Suprapubic skin (tissue), 4 donors: ENCODE results near the gene DALRD3. TPM values are rescaled to one million over a fixed set of nuclear protein-coding genes. Genes with fewer than 3 reads are reported as not detected.

Experiments used
- DNase-seq, 2 donors: peaks; one replicate each; pipeline ENCODE4 v3.0.0-alpha.2; 2019; ENCODE audit warnings: low spot score in 2 of 2
- H3K27ac ChIP-seq: fragments of 200-600 bp; sonication (generic); one replicate; pipeline ENCODE4 v1.5.1; 2019
- H3K27me3 ChIP-seq: fragments of 200-600 bp; sonication (generic); one replicate; pipeline ENCODE4 v1.5.1; 2019
- H3K36me3 ChIP-seq: fragments of 200-600 bp; sonication (generic); one replicate; pipeline ENCODE4 v1.5.1; 2019
- H3K4me1 ChIP-seq: fragments of 200-600 bp; sonication (generic); one replicate; pipeline ENCODE4 v1.5.1; 2019
- H3K4me3 ChIP-seq: fragments of 200-600 bp; sonication (generic); one replicate; pipeline ENCODE4 v1.5.1; 2019; ENCODE audit warnings: mild to moderate bottlenecking
- H3K9me3 ChIP-seq: fragments of 200-600 bp; sonication (generic); one replicate; pipeline ENCODE4 v1.5.1; 2019
- EP300 ChIP-seq: sonication (generic); formaldehyde crosslinking; IDR thresholded peaks from one replicate; pipeline ENCODE4 v1.6.1; 2017; ENCODE audit warnings: antibody characterized with exemption
- POLR2A ChIP-seq, 2 donors: fragments of 450-650 bp; IDR thresholded peaks; one replicate each; pipeline ENCODE4 v1.6.1; 2017; ENCODE audit warnings: antibody characterized with exemption in 2 of 2, mild to moderate bottlenecking in 2 of 2, moderate library complexity in 2 of 2
- POLR2AphosphoS5 ChIP-seq, 3 donors: sonication (generic); formaldehyde crosslinking; IDR thresholded peaks; one replicate each; pipeline ENCODE4 v1.6.1; 2017; ENCODE audit warnings: antibody characterized with exemption in 3 of 3
- WGBS: methylation state at CpG from one replicate; pipeline ENCODE4 v1.1.5; 2018; 5-methylcytosine and 5-hydroxymethylcytosine counted together
- total RNA-seq, 4 donors: library from RNA; depleted of rRNA; stranded (reverse); fragments of >200 nt; gene quantifications; one replicate each; pipeline ENCODE4 v1.1.0, GENCODE V29; 2016
- TF ChIP-seq, protein P1 (sequence below), 2 donors: fragments of 200-600 bp in 1 of 2; fragments of 450-650 bp in 1 of 2; sonication (generic) in 1 of 2; IDR thresholded peaks; one replicate each; pipeline ENCODE4 v1.5.1; 2016 to 2019; ENCODE audit warnings: antibody characterized with exemption in 2 of 2, mild to moderate bottlenecking in 1 of 2, moderate library complexity in 1 of 2

Gene DALRD3
- total RNA-seq, 4 donors from 2014 or later, result 44.3 to 55.4 (median 50.7) TPM

DNA sequence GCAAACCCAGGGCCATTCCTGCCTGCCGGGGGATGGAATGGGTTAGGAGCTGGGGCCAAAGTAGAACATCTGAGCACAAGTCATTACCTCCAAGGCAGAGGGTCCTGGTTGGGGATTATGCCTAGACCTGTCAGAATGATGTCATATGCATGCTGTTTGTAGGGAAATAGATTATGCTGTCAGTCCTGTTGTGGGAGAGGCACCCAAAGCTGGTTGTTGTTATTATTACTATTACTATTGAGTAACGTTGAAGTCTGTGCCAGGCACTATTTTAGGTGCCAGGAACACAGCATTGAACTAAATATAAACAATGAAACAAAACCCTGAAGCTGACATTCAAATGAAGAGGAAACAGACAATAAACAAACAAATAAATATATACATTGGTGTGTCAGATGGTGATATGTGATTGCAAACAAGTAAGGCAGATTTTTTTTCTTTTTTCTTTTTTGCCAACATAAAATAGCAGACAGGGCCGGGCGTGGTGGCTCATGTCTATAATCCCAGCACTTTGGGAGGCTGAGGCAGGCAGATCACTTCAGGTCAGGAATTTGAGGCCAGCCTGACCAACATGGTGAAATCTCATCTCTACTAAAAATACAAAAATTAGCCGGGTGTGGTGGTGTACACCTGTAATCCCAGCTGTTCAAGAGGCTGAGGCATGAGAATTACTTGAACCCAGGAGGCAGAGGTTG, 26.4 kb downstream of the DALRD3 start:
- no peaks in the 10 kb centered on the region for H3K27me3 ChIP-seq
- 43% methylated on average over 5 of the region's 5 CpGs for WGBS
- no peak for DNase-seq
- H3K27ac ChIP-seq, result peak overlapping the region; percentile 94
- TF ChIP-seq POLR2A (IDR thresholded peaks at IDR 0.05) (no peak), EP300 (no peak), POLR2AphosphoS5 (IDR thresholded peaks at IDR 0.05) (no peak)
- TF ChIP-seq, protein P1, sequence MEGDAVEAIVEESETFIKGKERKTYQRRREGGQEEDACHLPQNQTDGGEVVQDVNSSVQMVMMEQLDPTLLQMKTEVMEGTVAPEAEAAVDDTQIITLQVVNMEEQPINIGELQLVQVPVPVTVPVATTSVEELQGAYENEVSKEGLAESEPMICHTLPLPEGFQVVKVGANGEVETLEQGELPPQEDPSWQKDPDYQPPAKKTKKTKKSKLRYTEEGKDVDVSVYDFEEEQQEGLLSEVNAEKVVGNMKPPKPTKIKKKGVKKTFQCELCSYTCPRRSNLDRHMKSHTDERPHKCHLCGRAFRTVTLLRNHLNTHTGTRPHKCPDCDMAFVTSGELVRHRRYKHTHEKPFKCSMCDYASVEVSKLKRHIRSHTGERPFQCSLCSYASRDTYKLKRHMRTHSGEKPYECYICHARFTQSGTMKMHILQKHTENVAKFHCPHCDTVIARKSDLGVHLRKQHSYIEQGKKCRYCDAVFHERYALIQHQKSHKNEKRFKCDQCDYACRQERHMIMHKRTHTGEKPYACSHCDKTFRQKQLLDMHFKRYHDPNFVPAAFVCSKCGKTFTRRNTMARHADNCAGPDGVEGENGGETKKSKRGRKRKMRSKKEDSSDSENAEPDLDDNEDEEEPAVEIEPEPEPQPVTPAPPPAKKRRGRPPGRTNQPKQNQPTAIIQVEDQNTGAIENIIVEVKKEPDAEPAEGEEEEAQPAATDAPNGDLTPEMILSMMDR (IDR thresholded peaks at IDR 0.05), result no peak
- peaks cover 11% of the 10 kb centered on the region for H3K36me3 ChIP-seq
- peaks cover 38% of the 10 kb centered on the region for H3K4me1 ChIP-seq
- H3K9me3 ChIP-seq, result no peaks in the 10 kb centered on the region
- peak overlapping the region; percentile 93 for H3K4me3 ChIP-seq

DNA sequence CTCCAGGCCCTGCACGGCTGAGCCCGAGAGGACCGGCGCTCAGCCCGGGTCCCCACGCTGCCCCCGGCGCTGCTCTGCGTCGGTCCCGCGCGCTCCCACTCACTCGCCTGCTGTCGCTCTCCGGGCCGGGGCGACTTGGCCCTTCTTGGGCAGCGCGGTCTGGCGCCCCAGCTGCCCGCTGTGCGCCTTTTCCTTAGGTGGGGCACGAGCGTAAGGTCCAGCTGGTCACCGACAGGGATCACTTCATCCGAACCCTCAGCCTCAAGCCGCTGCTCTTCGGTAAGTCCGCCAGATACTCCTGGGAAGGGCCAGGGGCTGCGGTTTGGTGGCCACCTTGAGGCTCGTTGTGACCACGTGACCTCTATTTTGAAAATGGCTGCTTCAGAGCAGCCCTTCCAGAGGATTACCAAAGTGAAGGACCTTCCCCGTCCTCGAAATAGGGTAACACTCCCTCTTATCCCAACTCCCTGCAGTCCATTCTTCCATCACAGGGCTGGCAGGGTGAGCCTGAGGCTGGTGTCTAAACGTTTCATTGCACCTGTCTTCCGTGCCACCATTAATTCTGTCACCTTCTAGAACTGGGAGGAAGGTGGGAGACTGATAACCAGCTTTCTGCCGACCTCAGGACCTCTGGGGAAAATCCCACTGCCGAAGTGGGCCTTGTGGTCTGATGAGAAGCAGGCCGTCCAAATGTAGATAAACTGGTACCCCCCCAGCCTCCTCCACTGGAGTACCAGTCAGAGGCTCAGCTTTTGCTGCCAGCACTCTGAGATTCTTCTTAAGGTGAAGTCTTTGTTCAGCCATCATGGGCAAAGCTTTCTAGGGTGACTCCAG, 27.5 kb downstream of the DALRD3 start:
- Histone ChIP-seq H3K9me3 (no peaks in the 10 kb centered on the region), H3K4me3 (peak overlapping the region; percentile 93), H3K27ac (peak overlapping the region; percentile 94), H3K27me3 (no peaks in the 10 kb centered on the region), H3K36me3 (peaks cover 8% of the 10 kb centered on the region), H3K4me1 (peaks cover 38% of the 10 kb centered on the region)
- WGBS, result 25% methylated on average over 6 of the region's 40 CpGs
- no peak for DNase-seq
- TF ChIP-seq, protein P1 (IDR thresholded peaks at IDR 0.05), result no peak
- TF ChIP-seq EP300 (no peak), POLR2AphosphoS5 (IDR thresholded peaks at IDR 0.05) (no peak), POLR2A (IDR thresholded peaks at IDR 0.05) (no peak)

DNA sequence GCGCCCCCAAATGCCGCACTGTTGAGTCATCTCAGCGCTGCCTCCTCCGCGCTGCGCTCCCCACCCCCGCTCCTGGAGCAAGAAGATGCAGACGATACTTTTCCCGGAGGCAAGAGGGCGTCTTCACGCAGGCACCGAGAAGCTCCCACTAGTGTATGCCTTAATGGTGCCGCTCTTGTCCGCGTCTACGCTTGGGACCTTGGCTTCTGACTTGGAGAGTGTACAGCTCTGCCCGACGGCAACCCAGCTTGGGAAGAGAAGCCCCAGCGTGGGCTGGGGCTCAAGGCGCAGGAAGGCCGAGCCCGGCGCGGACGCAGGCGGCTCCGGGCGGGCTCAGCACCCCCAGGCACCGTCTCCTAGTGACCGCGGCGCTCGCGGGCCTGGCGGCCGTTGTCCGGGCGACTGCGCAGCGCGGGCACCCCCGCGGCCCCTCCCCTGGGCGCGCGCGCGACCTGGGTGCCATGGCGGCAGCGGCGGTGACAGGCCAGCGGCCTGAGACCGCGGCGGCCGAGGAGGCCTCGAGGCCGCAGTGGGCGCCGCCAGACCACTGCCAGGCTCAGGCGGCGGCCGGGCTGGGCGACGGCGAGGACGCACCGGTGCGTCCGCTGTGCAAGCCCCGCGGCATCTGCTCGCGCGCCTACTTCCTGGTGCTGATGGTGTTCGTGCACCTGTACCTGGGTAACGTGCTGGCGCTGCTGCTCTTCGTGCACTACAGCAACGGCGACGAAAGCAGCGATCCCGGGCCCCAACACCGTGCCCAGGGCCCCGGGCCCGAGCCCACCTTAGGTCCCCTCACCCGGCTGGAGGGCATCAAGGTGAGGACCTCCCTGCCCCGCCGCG, 28.4 kb downstream of the DALRD3 start, which contains the start of gene P4HTM:
Gene P4HTM, plus strand, starts transcription at position 446 of the 840 bp plus-strand sequence. Its CDS starts 16 bp downstream, at position 462.
- H3K4me1 ChIP-seq, result peaks cover 38% of the 10 kb centered on the region
- peak in 1 of 2 donors; percentile 44 for TF ChIP-seq POLR2A (IDR thresholded peaks at IDR 0.05)
- peak in 2 of 3 donors; percentile 72 to 82 for TF ChIP-seq POLR2AphosphoS5 (IDR thresholded peaks at IDR 0.05)
- TF ChIP-seq, protein P1 (IDR thresholded peaks at IDR 0.05), result peak; percentile 13 to 33
- TF ChIP-seq EP300, result no peak
- no CpG with 5 or more reads among the region's 91 CpGs for WGBS

DNA sequence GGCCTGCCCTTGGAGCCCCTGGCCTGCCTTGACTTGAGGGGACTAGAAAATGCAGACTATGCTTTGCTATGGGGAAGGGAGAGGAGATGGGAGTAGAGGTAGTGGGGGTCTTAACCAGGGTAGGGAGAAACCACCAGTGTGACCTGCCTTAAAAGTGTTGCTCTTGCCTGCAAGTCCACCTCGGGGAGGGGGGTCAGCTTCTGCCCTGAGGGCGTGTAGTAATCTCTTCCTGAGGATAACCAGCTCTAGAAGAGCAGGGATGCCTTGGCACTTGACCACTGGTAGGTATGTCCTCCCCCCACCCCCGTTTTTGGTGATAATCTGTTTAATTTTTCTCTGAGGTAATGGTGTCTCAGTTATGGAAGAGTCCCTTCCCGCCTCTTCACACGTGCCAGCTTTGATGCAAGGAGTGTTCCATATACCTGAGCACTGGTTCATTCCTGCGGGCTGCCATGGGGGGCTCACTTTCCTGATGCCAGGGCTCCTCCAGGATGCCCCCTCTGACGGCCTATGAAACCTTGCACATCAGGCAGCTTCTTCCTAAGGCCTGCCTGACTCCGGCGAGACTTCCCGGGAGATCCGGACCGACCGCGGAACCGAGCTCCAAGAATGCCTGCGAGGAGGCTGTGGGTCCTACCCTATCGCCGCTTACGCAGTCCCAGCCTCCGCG, 29.1 kb downstream of the DALRD3 start:
- H3K27ac ChIP-seq, result peak overlapping the region; percentile 94
- peaks cover 38% of the 10 kb centered on the region for H3K4me1 ChIP-seq
- WGBS, result 13% methylated on average over 12 of the region's 21 CpGs
- TF ChIP-seq, protein P1 (IDR thresholded peaks at IDR 0.05), result no peak
- no peak for TF ChIP-seq POLR2A (IDR thresholded peaks at IDR 0.05)
- no peak for TF ChIP-seq EP300
- no peak for TF ChIP-seq POLR2AphosphoS5 (IDR thresholded peaks at IDR 0.05)
- no peaks in the 10 kb centered on the region for H3K27me3 ChIP-seq
- peaks cover 22% of the 10 kb centered on the region for H3K36me3 ChIP-seq
- H3K9me3 ChIP-seq, result no peaks in the 10 kb centered on the region
- DNase-seq, result peak in 1 of 2 donors; percentile 66
- peak overlapping the region; percentile 93 for H3K4me3 ChIP-seq

More for the DNA sequence above, 28.4 kb downstream of the DALRD3 start, which contains the start of gene P4HTM:
- Histone ChIP-seq H3K27ac (peak within 1 kb of the TSS; percentile 94), H3K9me3 (no peaks in the 10 kb centered on the region), H3K27me3 (no peaks in the 10 kb centered on the region), H3K4me3 (peak within 1 kb of the TSS; percentile 93), H3K36me3 (peaks cover 16% of the 10 kb centered on the region)
- peak; percentile 93 to 95 for DNase-seq
